Fibroblast of lung (primary cell): ENCODE measurements around the gene MORN1. TPM values are rescaled to one million over a fixed set of nuclear protein-coding genes. Genes with fewer than 3 reads are reported as not detected.
"Not testable (repeated sequence)": the region's sequence is repeated elsewhere in the genome, so short reads cannot be mapped to it uniquely, and the experiment has no call there.

Experiments used
- DNase-seq, 2 donors: peaks; one replicate each; pipeline versions ENCODE4 v3.0.0 to v3.0.0-alpha.2; 2010; ENCODE audit warnings: low read depth in 2 of 2
- H2AFZ ChIP-seq: 2 replicates; pipeline ENCODE4 v1.5.1; 2012; ENCODE audit warnings: low read length, control low read depth, inconsistent platforms
- H3K27ac ChIP-seq: 2 replicates; pipeline ENCODE4 v1.5.1; 2011; ENCODE audit warnings: low read length, control low read depth; ENCODE audit not compliant: insufficient read depth
- H3K27me3 ChIP-seq: 2 replicates; pipeline ENCODE4 v1.5.1; 2011; ENCODE audit warnings: mild to moderate bottlenecking, low read length; ENCODE audit not compliant: control insufficient read depth, insufficient read depth
- H3K36me3 ChIP-seq: 2 replicates; pipeline ENCODE4 v1.5.1; 2011; ENCODE audit warnings: low read length; ENCODE audit not compliant: control insufficient read depth, insufficient read depth
- H3K4me1 ChIP-seq: 2 replicates; pipeline ENCODE4 v1.5.1; 2011; ENCODE audit warnings: low read length; ENCODE audit not compliant: control insufficient read depth, insufficient read depth; ENCODE audit errors: extremely low read depth
- H3K4me2 ChIP-seq: 2 replicates; pipeline ENCODE4 v1.5.1; 2011; ENCODE audit warnings: low read length, control low read depth; ENCODE audit not compliant: insufficient read depth; ENCODE audit errors: extremely low read depth
- H3K4me3 ChIP-seq, 4 experiments: fragments of 200-600 bp in 1 of 4; sonication (generic) in 1 of 4; replicated peaks in 1 of 4; 2 replicates each; pipeline ENCODE4 v1.5.1; 2011 to 2016; ENCODE audit warnings: low read length in 4 of 4, low read depth in 3 of 4, mild to moderate bottlenecking in 3 of 4, control low read depth in 2 of 4, inconsistent platforms in 1 of 4, mixed read lengths in 1 of 4; ENCODE audit not compliant: insufficient read depth in 1 of 4; ENCODE audit errors: control extremely low read depth in 1 of 4
- H3K79me2 ChIP-seq: 2 replicates; pipeline ENCODE4 v1.5.1; 2012; ENCODE audit warnings: mild to moderate bottlenecking, low read length, inconsistent platforms; ENCODE audit not compliant: control insufficient read depth, insufficient read depth
- H3K9ac ChIP-seq: 2 replicates; pipeline ENCODE4 v1.5.1; 2011; ENCODE audit warnings: mild to moderate bottlenecking, low read length, control low read depth; ENCODE audit not compliant: insufficient read depth
- H3K9me3 ChIP-seq: 2 replicates; pipeline ENCODE4 v1.5.1; 2012; ENCODE audit warnings: low read depth, low read length; ENCODE audit not compliant: control insufficient read depth, insufficient read depth
- H4K20me1 ChIP-seq: 2 replicates; pipeline ENCODE4 v1.5.1; 2011; ENCODE audit warnings: low read length; ENCODE audit not compliant: control insufficient read depth, insufficient read depth; ENCODE audit errors: extremely low read depth
- CTCF ChIP-seq, 2 donors: IDR thresholded peaks in 1 of 2; conservative IDR thresholded peaks in 1 of 2; 1 replicate in 1 of 2; 2 replicates in 1 of 2; pipeline ENCODE4 v1.5.1; 2011 to 2012; ENCODE audit warnings: low read length in 2 of 2, control low read depth in 1 of 2, inconsistent platforms in 1 of 2, low read depth in 1 of 2, mild to moderate bottlenecking in 1 of 2
- EZH2 ChIP-seq: IDR thresholded peaks from 2 replicates; pipeline ENCODE4 v1.5.1; 2012; ENCODE audit warnings: low read length, control low read depth, mild to moderate bottlenecking; ENCODE audit errors: missing control alignments
- polyA plus RNA-seq, 2 donors: library from polyadenylated mRNA; depleted of rRNA in 1 of 2; stranded (reverse) in 1 of 2; unstranded in 1 of 2; fragments of >200 nt; gene quantifications; 2 replicates each; pipeline ENCODE4 v1.2.1, GENCODE V29; 2011 to 2012; ENCODE audit warnings: missing spikeins in 1 of 2
- total RNA-seq: library from RNA; depleted of rRNA; stranded (reverse); fragments of >200 nt; gene quantifications from 2 replicates; pipeline ENCODE4 v1.2.1, GENCODE V29; 2014

The MORN1 gene
- total and polyA plus RNA-seq, 2 donors (not counting 1 experiment from before 2014, with no cell fraction given): 3.5 to 10.6 TPM

GRCh38 chr1:2334883-2335534 lies 56.3 kb downstream of the MORN1 start:
- no peak overlapping the region for H3K9ac ChIP-seq
- H3K27ac ChIP-seq: no peak overlapping the region
- H3K4me3 ChIP-seq: no peak overlapping the region
- no peaks in the 10 kb centered on the region for H3K36me3 ChIP-seq
- no peaks in the 10 kb centered on the region for H3K79me2 ChIP-seq
- no peak overlapping the region for H3K4me2 ChIP-seq
- no peak overlapping the region for H2AFZ ChIP-seq
- H3K9me3 ChIP-seq: no peaks in the 10 kb centered on the region
- DNase-seq: peak in 1 of 2 donors; percentile 19
- no peaks in the 10 kb centered on the region for H3K27me3 ChIP-seq
- H4K20me1 ChIP-seq: no peaks in the 10 kb centered on the region
- no peak for TF ChIP-seq CTCF (conservative IDR thresholded peaks at IDR 0.05 in 1 of 2, IDR thresholded peaks at IDR 0.05 in 1 of 2; ENCODE audit: low read depth in 1 of 2, low read length in 2 of 2)
- TF ChIP-seq EZH2: no peak
- H3K4me1 ChIP-seq: peaks cover 11% of the 10 kb centered on the region

GRCh38 chr1:2334366-2334765 lies 57.0 kb downstream of the MORN1 start:
- TF ChIP-seq EZH2 (no peak), CTCF (conservative IDR thresholded peaks at IDR 0.05 in 1 of 2, IDR thresholded peaks at IDR 0.05 in 1 of 2; ENCODE audit: low read depth in 1 of 2, low read length in 2 of 2) (no peak)
- Histone ChIP-seq H3K9me3 (no peaks in the 10 kb centered on the region), H3K9ac (no peak overlapping the region), H3K27me3 (no peaks in the 10 kb centered on the region), H3K4me3 (no peak overlapping the region), H2AFZ (no peak overlapping the region), H3K79me2 (no peaks in the 10 kb centered on the region), H4K20me1 (no peaks in the 10 kb centered on the region), H3K4me2 (no peak overlapping the region), H3K27ac (no peak overlapping the region), H3K4me1 (peaks cover 11% of the 10 kb centered on the region), H3K36me3 (no peaks in the 10 kb centered on the region)
- no peak for DNase-seq

GRCh38 chr1:2331580-2331979 lies 59.8 kb downstream of the MORN1 start:
- H3K27ac ChIP-seq, H3K36me3 ChIP-seq, H4K20me1 ChIP-seq, H3K27me3 ChIP-seq, H3K4me2 ChIP-seq, H3K79me2 ChIP-seq, H2AFZ ChIP-seq, H3K4me3 ChIP-seq, H3K9ac ChIP-seq, DNase-seq, H3K9me3 ChIP-seq: not testable (repeated sequence)
- peaks cover 11% of the 10 kb centered on the region for H3K4me1 ChIP-seq
